HCT116 (cell line): ENCODE results near the gene VPS4B. TPM values are rescaled to one million over a fixed set of nuclear protein-coding genes. Genes with fewer than 3 reads are reported as not detected.

ENCODE experiments used
- ATAC-seq: fragments of 200-7000 bp; cut with Tn5 transposase; 2 replicates; pipeline ENCODE4 v1.9.1; 2020; ENCODE audit warnings: mild to moderate bottlenecking, moderate library complexity
- BruUV-seq: library from RNA; stranded (reverse); fragments of 400-500 nt; replicated peaks from 2 replicates; lab custom pipeline; 2021; lab: Mats Ljungman, UMichigan
- CTCF ChIA-PET: fragments of 300-600 bp; sonication (Branson Sonifier 250); formaldehyde crosslinking; loops from one replicate; lab custom pipeline; 2021; ENCODE audit warnings: antibody characterized with exemption; lab: Charles Lee
- POLR2A ChIA-PET: fragments of 300-600, 350-600 bp; sonication (Branson Sonifier 250); formaldehyde crosslinking; loops from one replicate; lab custom pipeline; 2021; ENCODE audit warnings: antibody characterized with exemption; lab: Charles Lee
- RAD21 ChIA-PET, 2 experiments: fragments of 300-600 bp; sonication (Branson Sonifier 250); formaldehyde crosslinking; loops; one replicate each; lab custom pipeline; 2023; ENCODE audit warnings: low total read pairs in 2 of 2; ENCODE audit not compliant: uncharacterized antibody in 2 of 2, unreplicated experiment in 2 of 2, low non-redundant PET in 1 of 2; lab: Charles Lee
- DNase-seq: peaks from one replicate; pipeline ENCODE4 v3.0.0-alpha.2; 2010; ENCODE audit warnings: low read depth, low spot score
- H2AFZ ChIP-seq: fragments of 200-600 bp; shearing (Covaris generic), sonication (generic); 2 replicates; pipeline ENCODE4 v1.6.1; 2017; ENCODE audit warnings: low read depth, mixed run types, mixed read lengths, antibody characterized with exemption, low read length; ENCODE audit not compliant: poor library complexity, severe bottlenecking
- H3K27ac ChIP-seq: 2 replicates; pipeline ENCODE4 v1.5.1; 2012; ENCODE audit warnings: low read depth, low read length
- H3K27me3 ChIP-seq: fragments of 200-600 bp; sonication (generic); 2 replicates; pipeline ENCODE4 v1.6.1; 2016; ENCODE audit warnings: mixed run types, low read length, mixed read lengths; ENCODE audit not compliant: insufficient read depth
- H3K36me3 ChIP-seq, 2 experiments: fragments of 200-500 bp in 1 of 2; fragments of 200-600 bp in 1 of 2; sonication (Bioruptor generic) in 1 of 2; sonication (generic) in 1 of 2; 2 replicates each; pipeline versions ENCODE4 v1.5.1 to v1.6.1; 2014 to 2016; ENCODE audit warnings: low read length in 2 of 2, inconsistent platforms in 1 of 2, mixed read lengths in 1 of 2, mixed run types in 1 of 2; ENCODE audit not compliant: insufficient read depth in 2 of 2, control insufficient read depth in 1 of 2
- H3K4me1 ChIP-seq, 2 experiments: fragments of 200-600 bp in 1 of 2; sonication (generic) in 1 of 2; 2 replicates each; pipeline versions ENCODE4 v1.5.1 to v1.6.1; 2012 to 2017; ENCODE audit warnings: low read length in 2 of 2, inconsistent platforms in 1 of 2, mild to moderate bottlenecking in 1 of 2, mixed read lengths in 1 of 2, mixed run types in 1 of 2, moderate library complexity in 1 of 2; ENCODE audit not compliant: insufficient read depth in 2 of 2, control insufficient read depth in 1 of 2
- H3K4me2 ChIP-seq: fragments of 200-600 bp; sonication (generic); 2 replicates; pipeline ENCODE4 v1.6.1; 2017; ENCODE audit warnings: mixed run types, low read length, mixed read lengths
- H3K4me3 ChIP-seq, 2 experiments: fragments of 200-600 bp in 1 of 2; sonication (generic) in 1 of 2; replicated peaks in 1 of 2; 2 replicates each; pipeline ENCODE4 v1.5.1; 2011 to 2016; ENCODE audit warnings: low read length in 2 of 2, control low read depth in 1 of 2, low read depth in 1 of 2, mild to moderate bottlenecking in 1 of 2, mixed read lengths in 1 of 2, mixed run types in 1 of 2
- H3K79me2 ChIP-seq: fragments of 200-600 bp; sonication (generic); 2 replicates; pipeline ENCODE4 v1.6.1; 2017; ENCODE audit warnings: mild to moderate bottlenecking, mixed run types, low read length, moderate library complexity, mixed read lengths; ENCODE audit not compliant: insufficient read depth
- H3K9ac ChIP-seq: fragments of 200-600 bp; sonication (generic); 2 replicates; pipeline ENCODE4 v1.6.1; 2016; ENCODE audit warnings: low read length, mixed read lengths
- H3K9me2 ChIP-seq: fragments of 200-600 bp; sonication (generic), shearing (Covaris generic); 2 replicates; pipeline ENCODE4 v1.6.1; 2017; ENCODE audit warnings: mixed run types, mild to moderate bottlenecking, moderate library complexity; ENCODE audit not compliant: insufficient read depth
- H3K9me3 ChIP-seq, 2 experiments: fragments of 200-500 bp in 1 of 2; fragments of 200-600 bp in 1 of 2; sonication (Bioruptor generic) in 1 of 2; sonication (generic) in 1 of 2; 2 replicates each; pipeline ENCODE4 v1.6.1; 2014 to 2017; ENCODE audit warnings: low read length in 2 of 2, mixed read lengths in 2 of 2, inconsistent platforms in 1 of 2, low read depth in 1 of 2, mild to moderate bottlenecking in 1 of 2, mixed run types in 1 of 2, moderate library complexity in 1 of 2; ENCODE audit not compliant: control insufficient read depth in 1 of 2, insufficient read depth in 1 of 2
- H4K20me1 ChIP-seq: fragments of 200-600 bp; sonication (generic), shearing (Covaris generic); 2 replicates; pipeline ENCODE4 v1.6.1; 2017; ENCODE audit warnings: mixed run types, mild to moderate bottlenecking, moderate library complexity; ENCODE audit not compliant: insufficient read depth
- ATF3 ChIP-seq: IDR thresholded peaks from 2 replicates; pipeline ENCODE4 v1.6.1; 2012
- CBX3 ChIP-seq: IDR thresholded peaks from 2 replicates; pipeline ENCODE4 v1.6.1; 2012; ENCODE audit warnings: low read depth
- CEBPB ChIP-seq: IDR thresholded peaks from 2 replicates; pipeline ENCODE4 v1.6.1; 2012; ENCODE audit warnings: low read depth
- CTCF ChIP-seq, 3 experiments: fragments of 200-600 bp in 1 of 3; sonication (generic) in 1 of 3; IDR thresholded peaks in 2 of 3; conservative IDR thresholded peaks in 1 of 3; 2 replicates each; pipeline ENCODE4 v1.5.1; 2012 to 2017; ENCODE audit warnings: low read depth in 2 of 3, low read length in 2 of 3, antibody characterized with exemption in 1 of 3, borderline replicate concordance in 1 of 3, control low read depth in 1 of 3, mild to moderate bottlenecking in 1 of 3, mixed read lengths in 1 of 3, mixed run types in 1 of 3, moderate library complexity in 1 of 3; ENCODE audit not compliant: insufficient read depth in 1 of 3
- ELF1 ChIP-seq: IDR thresholded peaks from 2 replicates; pipeline ENCODE4 v1.6.1; 2012; ENCODE audit warnings: low read depth, borderline replicate concordance
- EZH2 ChIP-seq: fragments of 200-600 bp; sonication (generic); IDR thresholded peaks from 2 replicates; pipeline ENCODE4 v1.6.1; 2017; ENCODE audit warnings: antibody characterized with exemption, mixed run types
- EZH2phosphoT487 ChIP-seq: fragments of 200-600 bp; IDR thresholded peaks from 2 replicates; pipeline ENCODE4 v1.6.1; 2018; ENCODE audit warnings: antibody characterized with exemption, borderline replicate concordance
- JUND ChIP-seq: IDR thresholded peaks from 2 replicates; pipeline ENCODE4 v1.6.1; 2012
- MAX ChIP-seq: IDR thresholded peaks from 2 replicates; pipeline ENCODE4 v1.6.1; 2012
- POLR2A ChIP-seq: IDR thresholded peaks from 2 replicates; pipeline ENCODE4 v1.7.0; 2011; ENCODE audit warnings: borderline replicate concordance; ENCODE audit not compliant: insufficient read depth, insufficient read length; ENCODE audit errors: extremely low read depth
- POLR2AphosphoS5 ChIP-seq: IDR thresholded peaks from 2 replicates; pipeline ENCODE4 v1.6.1; 2011; ENCODE audit warnings: mild to moderate bottlenecking, low read depth, low read length, moderate library complexity
- RAD21 ChIP-seq: IDR thresholded peaks from 2 replicates; pipeline ENCODE4 v1.6.1; 2012; ENCODE audit warnings: low read depth, mild to moderate bottlenecking
- REST ChIP-seq: IDR thresholded peaks from 2 replicates; pipeline ENCODE4 v1.6.1; 2012; ENCODE audit warnings: low read depth
- SP1 ChIP-seq: IDR thresholded peaks from 2 replicates; pipeline ENCODE4 v1.6.1; 2012; ENCODE audit warnings: low read depth
- SRF ChIP-seq: IDR thresholded peaks from 2 replicates; pipeline ENCODE4 v1.6.1; 2012; ENCODE audit warnings: low read depth
- YY1 ChIP-seq: IDR thresholded peaks from 2 replicates; pipeline ENCODE4 v1.6.1; 2011; ENCODE audit warnings: low read length, low read depth, moderate library complexity, mild to moderate bottlenecking; ENCODE audit not compliant: insufficient replicate concordance; ENCODE audit errors: extremely low read depth
- intact Hi-C: fragments of 100-400 bp; cut with micrococcal nuclease; formaldehyde crosslinking; loops from 2 replicates; pipeline ENCODE4 v1.10.0; 2022
- total RNA-seq: library from RNA; stranded (reverse); gene quantifications from one replicate; pipeline ENCODE4 v1.2.1, GENCODE V29; 2021; ENCODE audit not compliant: unreplicated experiment

VPS4B gene
- total RNA-seq, 1 experiment from 2014 or later = 68.3 TPM

- Histone ChIP-seq H3K9ac (no peak overlapping the region), H2AFZ (peak overlapping the region; percentile 56), H3K79me2 (no peaks in the 10 kb centered on the region), H3K4me2 (no peak overlapping the region), H3K27ac (no peak overlapping the region), H3K4me1 (peaks cover 7 to 15% of the 10 kb centered on the region in 2 experiments), H3K36me3 (no peaks in the 10 kb centered on the region), H3K9me3 (no peaks in the 10 kb centered on the region), H4K20me1 (no peaks in the 10 kb centered on the region), H3K4me3 (no peak overlapping the region), H3K9me2 (no peaks in the 10 kb centered on the region), H3K27me3 (no peaks in the 10 kb centered on the region)
- no TSS peak for BruUV-seq
- DNase-seq = no peak
- ChIA-PET POLR2A (no interaction called here), RAD21 (no interaction called here), CTCF (no interaction called here)
- intact Hi-C loops = no loop called here
- no peak for TF ChIP-seq EZH2phosphoT487
- no peak for TF ChIP-seq JUND
- TF ChIP-seq POLR2AphosphoS5 = no peak
- no peak for TF ChIP-seq RAD21
- no peak for TF ChIP-seq EZH2
- no peak for TF ChIP-seq ATF3
- no peak for ATAC-seq
These were observed 45.4 kb upstream of the VPS4B start for GRCh38 chr18:63467699-63468098.

- ChIA-PET POLR2A (no interaction called here), CTCF (no interaction called here), RAD21 (no interaction called here)
- no peak overlapping the region for H3K4me2 ChIP-seq
- no peak overlapping the region for H3K9ac ChIP-seq
- no peak for DNase-seq
- ATAC-seq = no peak
- no peaks in the 10 kb centered on the region for H3K27me3 ChIP-seq
- BruUV-seq = no TSS peak
- no peaks in the 10 kb centered on the region for H3K9me2 ChIP-seq
- intact Hi-C loops = no loop called here
- no peaks in the 10 kb centered on the region for H3K36me3 ChIP-seq
- H3K9me3 ChIP-seq = no peaks in the 10 kb centered on the region
- H3K4me3 ChIP-seq = no peak overlapping the region
- no peaks in the 10 kb centered on the region for H4K20me1 ChIP-seq
- no peaks in the 10 kb centered on the region for H3K79me2 ChIP-seq
- H3K27ac ChIP-seq = no peak overlapping the region
- H3K4me1 ChIP-seq = no peaks in the 10 kb centered on the region
- no peak overlapping the region for H2AFZ ChIP-seq
- TF ChIP-seq MAX (no peak), ELF1 (no peak), ATF3 (no peak), CTCF (IDR thresholded peaks at IDR 0.05 in 2 of 3, conservative IDR thresholded peaks at IDR 0.05 in 1 of 3; ENCODE audit: borderline replicate concordance in 1 of 3, insufficient read depth in 1 of 3, low read depth in 2 of 3, low read length in 2 of 3) (no peak), EZH2 (no peak), CEBPB (no peak), CBX3 (no peak), EZH2phosphoT487 (no peak), YY1 (no peak), POLR2AphosphoS5 (no peak), REST (no peak), SP1 (no peak), SRF (no peak), POLR2A (no peak)
These were observed 42.8 kb upstream of the VPS4B start for GRCh38 chr18:63465059-63465458.
